Stomach (tissue), 4 donors: ENCODE data around the gene STK32A.

Experiments used
- POLR2A ChIP-seq, 4 donors: fragments of 450-650 bp; IDR thresholded peaks; one replicate each; pipeline ENCODE4 v1.6.1; 2016; ENCODE audit warnings: antibody characterized with exemption in 4 of 4, control low read depth in 2 of 4, mild to moderate bottlenecking in 1 of 4, moderate library complexity in 1 of 4
- POLR2AphosphoS5 ChIP-seq, 3 donors: sonication (generic); formaldehyde crosslinking; IDR thresholded peaks; one replicate each; pipeline ENCODE4 v1.6.1; 2016; ENCODE audit warnings: antibody characterized with exemption in 3 of 3
- TF ChIP-seq, protein P1 (sequence below), 7 experiments: fragments of 450-650 bp in 4 of 7; fragments of 200-600 bp in 3 of 7; sonication (generic) in 3 of 7; IDR thresholded peaks; one replicate each; pipeline ENCODE4 v1.5.1; 2016 to 2019; ENCODE audit warnings: antibody characterized with exemption in 7 of 7, control low read depth in 2 of 7, mild to moderate bottlenecking in 1 of 7

DNA sequence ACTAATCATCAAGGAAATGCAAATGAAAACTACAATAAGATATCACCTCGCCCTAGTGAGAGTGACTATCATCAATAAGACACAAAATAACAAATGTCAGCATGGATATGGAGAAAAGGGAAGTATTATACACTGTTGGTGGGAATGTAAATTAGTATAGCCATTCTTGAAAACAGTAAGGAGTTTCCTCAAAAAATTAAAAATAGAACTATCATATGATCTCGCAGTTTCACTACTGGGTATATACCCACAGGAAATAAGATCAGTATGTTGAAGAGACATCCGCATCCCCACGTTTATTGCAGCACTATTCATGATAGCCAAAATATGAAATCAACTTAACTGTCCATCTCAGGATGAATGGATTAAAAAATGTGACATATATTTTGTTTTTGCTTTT lies 31.6 kb upstream of the STK32A start:
- TF ChIP-seq, protein P1, sequence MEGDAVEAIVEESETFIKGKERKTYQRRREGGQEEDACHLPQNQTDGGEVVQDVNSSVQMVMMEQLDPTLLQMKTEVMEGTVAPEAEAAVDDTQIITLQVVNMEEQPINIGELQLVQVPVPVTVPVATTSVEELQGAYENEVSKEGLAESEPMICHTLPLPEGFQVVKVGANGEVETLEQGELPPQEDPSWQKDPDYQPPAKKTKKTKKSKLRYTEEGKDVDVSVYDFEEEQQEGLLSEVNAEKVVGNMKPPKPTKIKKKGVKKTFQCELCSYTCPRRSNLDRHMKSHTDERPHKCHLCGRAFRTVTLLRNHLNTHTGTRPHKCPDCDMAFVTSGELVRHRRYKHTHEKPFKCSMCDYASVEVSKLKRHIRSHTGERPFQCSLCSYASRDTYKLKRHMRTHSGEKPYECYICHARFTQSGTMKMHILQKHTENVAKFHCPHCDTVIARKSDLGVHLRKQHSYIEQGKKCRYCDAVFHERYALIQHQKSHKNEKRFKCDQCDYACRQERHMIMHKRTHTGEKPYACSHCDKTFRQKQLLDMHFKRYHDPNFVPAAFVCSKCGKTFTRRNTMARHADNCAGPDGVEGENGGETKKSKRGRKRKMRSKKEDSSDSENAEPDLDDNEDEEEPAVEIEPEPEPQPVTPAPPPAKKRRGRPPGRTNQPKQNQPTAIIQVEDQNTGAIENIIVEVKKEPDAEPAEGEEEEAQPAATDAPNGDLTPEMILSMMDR (IDR thresholded peaks at IDR 0.05): no peak
- TF ChIP-seq POLR2A (IDR thresholded peaks at IDR 0.05) (no peak), POLR2AphosphoS5 (IDR thresholded peaks at IDR 0.05) (no peak)
